H1 (cell line): ENCODE data around the gene RIPPLY2. TPM values are rescaled to one million over a fixed set of nuclear protein-coding genes. Genes with fewer than 3 reads are reported as not detected.

Source experiments
- CBX8 ChIP-seq: fragments of 300-800, 300-1000 bp; sonication (generic); IDR thresholded peaks from 2 replicates; pipeline ENCODE4 v1.7.1; 2016; ENCODE audit warnings: low read depth, low read length, borderline replicate concordance
- E2F6 ChIP-seq: IDR thresholded peaks from 2 replicates; pipeline ENCODE4 v1.6.1; 2012; ENCODE audit warnings: inconsistent platforms
- EZH2 ChIP-seq: fragments of 200-600 bp; sonication (generic); IDR thresholded peaks from 2 replicates; pipeline ENCODE4 v1.7.1; 2012; ENCODE audit warnings: low read depth, mild to moderate bottlenecking, moderate library complexity, low read length, inconsistent platforms; ENCODE audit not compliant: severe bottlenecking
- KDM5A ChIP-seq: fragments of 200-600 bp; IDR thresholded peaks from 2 replicates; pipeline ENCODE4 v1.7.1; 2012; ENCODE audit warnings: mild to moderate bottlenecking, low read length, inconsistent platforms, mixed read lengths
- MAFK ChIP-seq: IDR thresholded peaks from 2 replicates; pipeline ENCODE4 v1.6.1; 2012; ENCODE audit warnings: low read depth, mild to moderate bottlenecking, improper control_type of control experiment, low read length
- SAP30 ChIP-seq: fragments of 300-600 bp; sonication (generic); IDR thresholded peaks from 2 replicates; pipeline ENCODE4 v1.7.1; 2012; ENCODE audit warnings: low read length, moderate library complexity, mild to moderate bottlenecking, inconsistent platforms; ENCODE audit not compliant: insufficient read depth, insufficient replicate concordance
- TAF7 ChIP-seq: optimal IDR thresholded peaks from 2 replicates; pipeline ENCODE3; 2011; ENCODE audit warnings: low read depth, mild to moderate bottlenecking, inconsistent platforms, low read length, moderate library complexity, borderline replicate concordance
- YY1 ChIP-seq: IDR thresholded peaks from 2 replicates; pipeline ENCODE4 v1.6.1; 2011; ENCODE audit warnings: low read depth, mild to moderate bottlenecking, low read length
- ZNF274 ChIP-seq: IDR thresholded peaks from 2 replicates; pipeline ENCODE4 v1.7.0; 2012; ENCODE audit warnings: low read length, borderline replicate concordance; ENCODE audit errors: extremely low read depth
- polyA plus RNA-seq, 7 experiments: library from polyadenylated mRNA; depleted of rRNA in 3 of 7; stranded (reverse) in 5 of 7; unstranded in 2 of 7; fragments of >200 nt in 5 of 7; fragments of 200-250 nt in 2 of 7; gene quantifications; 1 replicate in 5 of 7; 2 replicates in 1 of 7; 4 replicates in 1 of 7; pipeline versions ENCODE4 v1.2.1 to v1.2.3, GENCODE V29; 2011 to 2013; ENCODE audit warnings: missing spikeins in 2 of 7, mixed read lengths in 2 of 7
- total RNA-seq: library from RNA; stranded (reverse); fragmentation: NEBNext Ultra II Directional; extraction: Animal tissue kit (Norgen Biotek cat#: 25700); gene quantifications from 2 replicates; pipeline ENCODE4 v1.2.1, GENCODE V29; 2021
- TF ChIP-seq, protein P1 (sequence below): fragments of 300-600 bp; sonication (generic); IDR thresholded peaks from 2 replicates; pipeline ENCODE4 v1.7.1; 2012; ENCODE audit warnings: low read length, moderate library complexity, mild to moderate bottlenecking, inconsistent platforms; ENCODE audit not compliant: insufficient replicate concordance

The RIPPLY2 gene
- total and polyA plus RNA-seq, 2 of the 8 experiments (the other 6 are each of a cell fraction or from before 2014, with no cell fraction given), result 0.74 to 1.5 TPM

DNA sequence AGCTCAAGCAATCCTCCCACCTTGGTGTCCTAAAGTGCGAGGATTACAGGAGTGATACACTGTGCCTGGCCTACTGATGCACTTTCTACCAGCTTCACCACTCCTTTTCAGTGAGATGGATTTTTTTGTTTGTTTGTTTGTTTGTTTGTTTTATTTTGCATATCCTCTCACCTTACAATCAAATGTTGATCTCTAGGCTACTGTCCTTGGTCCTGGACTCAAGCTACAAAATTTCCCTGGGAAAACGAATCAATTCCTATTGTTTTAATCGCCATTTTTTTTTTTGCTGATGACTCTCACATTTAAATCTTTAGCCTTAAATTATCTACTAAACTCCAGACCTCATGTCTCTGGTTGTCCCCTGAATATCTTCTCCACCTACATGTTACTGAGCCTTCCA is 3.5 kb upstream of the RIPPLY2 start (continued):
- TF ChIP-seq E2F6 (no peak), EZH2 (no peak), ZNF274 (no peak), YY1 (no peak), CBX8 (no peak), MAFK (no peak), KDM5A (no peak), SAP30 (no peak), TAF7 (no peak)
- TF ChIP-seq, protein P1, sequence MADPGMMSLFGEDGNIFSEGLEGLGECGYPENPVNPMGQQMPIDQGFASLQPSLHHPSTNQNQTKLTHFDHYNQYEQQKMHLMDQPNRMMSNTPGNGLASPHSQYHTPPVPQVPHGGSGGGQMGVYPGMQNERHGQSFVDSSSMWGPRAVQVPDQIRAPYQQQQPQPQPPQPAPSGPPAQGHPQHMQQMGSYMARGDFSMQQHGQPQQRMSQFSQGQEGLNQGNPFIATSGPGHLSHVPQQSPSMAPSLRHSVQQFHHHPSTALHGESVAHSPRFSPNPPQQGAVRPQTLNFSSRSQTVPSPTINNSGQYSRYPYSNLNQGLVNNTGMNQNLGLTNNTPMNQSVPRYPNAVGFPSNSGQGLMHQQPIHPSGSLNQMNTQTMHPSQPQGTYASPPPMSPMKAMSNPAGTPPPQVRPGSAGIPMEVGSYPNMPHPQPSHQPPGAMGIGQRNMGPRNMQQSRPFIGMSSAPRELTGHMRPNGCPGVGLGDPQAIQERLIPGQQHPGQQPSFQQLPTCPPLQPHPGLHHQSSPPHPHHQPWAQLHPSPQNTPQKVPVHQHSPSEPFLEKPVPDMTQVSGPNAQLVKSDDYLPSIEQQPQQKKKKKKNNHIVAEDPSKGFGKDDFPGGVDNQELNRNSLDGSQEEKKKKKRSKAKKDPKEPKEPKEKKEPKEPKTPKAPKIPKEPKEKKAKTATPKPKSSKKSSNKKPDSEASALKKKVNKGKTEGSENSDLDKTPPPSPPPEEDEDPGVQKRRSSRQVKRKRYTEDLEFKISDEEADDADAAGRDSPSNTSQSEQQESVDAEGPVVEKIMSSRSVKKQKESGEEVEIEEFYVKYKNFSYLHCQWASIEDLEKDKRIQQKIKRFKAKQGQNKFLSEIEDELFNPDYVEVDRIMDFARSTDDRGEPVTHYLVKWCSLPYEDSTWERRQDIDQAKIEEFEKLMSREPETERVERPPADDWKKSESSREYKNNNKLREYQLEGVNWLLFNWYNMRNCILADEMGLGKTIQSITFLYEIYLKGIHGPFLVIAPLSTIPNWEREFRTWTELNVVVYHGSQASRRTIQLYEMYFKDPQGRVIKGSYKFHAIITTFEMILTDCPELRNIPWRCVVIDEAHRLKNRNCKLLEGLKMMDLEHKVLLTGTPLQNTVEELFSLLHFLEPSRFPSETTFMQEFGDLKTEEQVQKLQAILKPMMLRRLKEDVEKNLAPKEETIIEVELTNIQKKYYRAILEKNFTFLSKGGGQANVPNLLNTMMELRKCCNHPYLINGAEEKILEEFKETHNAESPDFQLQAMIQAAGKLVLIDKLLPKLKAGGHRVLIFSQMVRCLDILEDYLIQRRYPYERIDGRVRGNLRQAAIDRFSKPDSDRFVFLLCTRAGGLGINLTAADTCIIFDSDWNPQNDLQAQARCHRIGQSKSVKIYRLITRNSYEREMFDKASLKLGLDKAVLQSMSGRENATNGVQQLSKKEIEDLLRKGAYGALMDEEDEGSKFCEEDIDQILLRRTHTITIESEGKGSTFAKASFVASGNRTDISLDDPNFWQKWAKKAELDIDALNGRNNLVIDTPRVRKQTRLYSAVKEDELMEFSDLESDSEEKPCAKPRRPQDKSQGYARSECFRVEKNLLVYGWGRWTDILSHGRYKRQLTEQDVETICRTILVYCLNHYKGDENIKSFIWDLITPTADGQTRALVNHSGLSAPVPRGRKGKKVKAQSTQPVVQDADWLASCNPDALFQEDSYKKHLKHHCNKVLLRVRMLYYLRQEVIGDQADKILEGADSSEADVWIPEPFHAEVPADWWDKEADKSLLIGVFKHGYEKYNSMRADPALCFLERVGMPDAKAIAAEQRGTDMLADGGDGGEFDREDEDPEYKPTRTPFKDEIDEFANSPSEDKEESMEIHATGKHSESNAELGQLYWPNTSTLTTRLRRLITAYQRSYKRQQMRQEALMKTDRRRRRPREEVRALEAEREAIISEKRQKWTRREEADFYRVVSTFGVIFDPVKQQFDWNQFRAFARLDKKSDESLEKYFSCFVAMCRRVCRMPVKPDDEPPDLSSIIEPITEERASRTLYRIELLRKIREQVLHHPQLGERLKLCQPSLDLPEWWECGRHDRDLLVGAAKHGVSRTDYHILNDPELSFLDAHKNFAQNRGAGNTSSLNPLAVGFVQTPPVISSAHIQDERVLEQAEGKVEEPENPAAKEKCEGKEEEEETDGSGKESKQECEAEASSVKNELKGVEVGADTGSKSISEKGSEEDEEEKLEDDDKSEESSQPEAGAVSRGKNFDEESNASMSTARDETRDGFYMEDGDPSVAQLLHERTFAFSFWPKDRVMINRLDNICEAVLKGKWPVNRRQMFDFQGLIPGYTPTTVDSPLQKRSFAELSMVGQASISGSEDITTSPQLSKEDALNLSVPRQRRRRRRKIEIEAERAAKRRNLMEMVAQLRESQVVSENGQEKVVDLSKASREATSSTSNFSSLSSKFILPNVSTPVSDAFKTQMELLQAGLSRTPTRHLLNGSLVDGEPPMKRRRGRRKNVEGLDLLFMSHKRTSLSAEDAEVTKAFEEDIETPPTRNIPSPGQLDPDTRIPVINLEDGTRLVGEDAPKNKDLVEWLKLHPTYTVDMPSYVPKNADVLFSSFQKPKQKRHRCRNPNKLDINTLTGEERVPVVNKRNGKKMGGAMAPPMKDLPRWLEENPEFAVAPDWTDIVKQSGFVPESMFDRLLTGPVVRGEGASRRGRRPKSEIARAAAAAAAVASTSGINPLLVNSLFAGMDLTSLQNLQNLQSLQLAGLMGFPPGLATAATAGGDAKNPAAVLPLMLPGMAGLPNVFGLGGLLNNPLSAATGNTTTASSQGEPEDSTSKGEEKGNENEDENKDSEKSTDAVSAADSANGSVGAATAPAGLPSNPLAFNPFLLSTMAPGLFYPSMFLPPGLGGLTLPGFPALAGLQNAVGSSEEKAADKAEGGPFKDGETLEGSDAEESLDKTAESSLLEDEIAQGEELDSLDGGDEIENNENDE, result no peak
